Measurements from ENCODE around the gene RAC3.

DNA sequence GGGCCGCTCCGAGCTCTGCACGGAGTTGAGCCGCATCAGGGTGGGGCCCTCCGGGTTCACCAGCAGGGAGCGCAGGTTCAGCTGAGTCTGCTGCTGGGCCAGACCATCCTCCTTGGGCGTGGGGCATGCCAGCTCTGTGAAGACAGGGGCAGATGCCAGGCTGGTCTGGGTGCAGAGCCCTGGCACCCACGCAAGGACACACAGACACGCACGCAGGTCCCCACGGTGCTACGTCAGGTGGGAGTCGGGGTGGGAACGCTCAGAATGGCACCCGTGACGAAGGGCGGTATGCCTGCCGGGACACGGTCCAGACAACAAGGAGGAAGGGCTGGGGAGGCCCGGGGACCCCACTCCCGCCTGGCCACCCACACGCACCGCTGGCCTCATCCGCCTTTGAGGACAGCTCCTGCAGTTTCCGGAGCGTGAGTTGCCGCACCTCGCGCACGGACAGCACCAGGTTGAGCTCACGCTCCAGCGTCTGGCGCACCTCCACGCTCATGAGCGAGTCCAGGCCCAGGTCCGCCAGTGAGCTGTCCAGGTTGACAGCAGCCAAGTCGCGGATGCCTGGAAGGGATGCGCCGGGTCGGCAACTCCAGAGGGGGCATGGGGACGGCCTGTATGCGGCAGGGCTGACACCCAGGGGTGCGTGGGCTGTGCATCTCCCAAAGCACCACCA, 49.4 kb downstream of the RAC3 start:
- TF ChIP-seq ZNF274 (IDR thresholded peaks at IDR 0.05; ENCODE audit: low read depth, low read length) (no peak), YY1 (IDR thresholded peaks at IDR 0.05; ENCODE audit: insufficient read depth, insufficient read length) (no peak), SUZ12 (IDR thresholded peaks at IDR 0.05; ENCODE audit: extremely low read depth, insufficient read depth, insufficient read length) (no peak)
